ENCODE results near the gene AQP12B.

DNA sequence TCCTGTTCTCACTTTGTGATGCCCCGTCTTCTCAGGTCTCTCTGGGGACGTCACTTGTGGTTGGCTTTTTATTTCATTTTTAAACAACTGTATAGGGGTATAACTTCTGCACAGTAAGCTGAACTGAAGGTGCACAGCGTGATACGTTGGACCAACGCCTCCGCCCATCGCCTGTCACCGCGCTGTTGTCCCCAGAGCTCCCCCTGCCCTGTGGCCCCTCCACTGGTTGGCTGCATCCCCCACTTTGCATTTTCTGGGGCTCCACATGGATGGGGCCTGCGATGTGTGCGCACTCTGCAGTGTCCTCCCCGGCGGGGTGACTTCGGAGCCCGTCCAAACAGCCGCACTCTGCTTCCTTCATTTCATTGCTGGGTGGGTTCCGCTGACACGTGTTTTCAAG, 43.1 kb downstream of the AQP12B start:
- TF ChIP-seq, protein P1, sequence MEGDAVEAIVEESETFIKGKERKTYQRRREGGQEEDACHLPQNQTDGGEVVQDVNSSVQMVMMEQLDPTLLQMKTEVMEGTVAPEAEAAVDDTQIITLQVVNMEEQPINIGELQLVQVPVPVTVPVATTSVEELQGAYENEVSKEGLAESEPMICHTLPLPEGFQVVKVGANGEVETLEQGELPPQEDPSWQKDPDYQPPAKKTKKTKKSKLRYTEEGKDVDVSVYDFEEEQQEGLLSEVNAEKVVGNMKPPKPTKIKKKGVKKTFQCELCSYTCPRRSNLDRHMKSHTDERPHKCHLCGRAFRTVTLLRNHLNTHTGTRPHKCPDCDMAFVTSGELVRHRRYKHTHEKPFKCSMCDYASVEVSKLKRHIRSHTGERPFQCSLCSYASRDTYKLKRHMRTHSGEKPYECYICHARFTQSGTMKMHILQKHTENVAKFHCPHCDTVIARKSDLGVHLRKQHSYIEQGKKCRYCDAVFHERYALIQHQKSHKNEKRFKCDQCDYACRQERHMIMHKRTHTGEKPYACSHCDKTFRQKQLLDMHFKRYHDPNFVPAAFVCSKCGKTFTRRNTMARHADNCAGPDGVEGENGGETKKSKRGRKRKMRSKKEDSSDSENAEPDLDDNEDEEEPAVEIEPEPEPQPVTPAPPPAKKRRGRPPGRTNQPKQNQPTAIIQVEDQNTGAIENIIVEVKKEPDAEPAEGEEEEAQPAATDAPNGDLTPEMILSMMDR (conservative IDR thresholded peaks at IDR 0.05), result no peak
- no peak for TF ChIP-seq ZFX (IDR thresholded peaks at IDR 0.05)
